ENCODE results near the gene PODXL. TPM values are rescaled to one million over a fixed set of nuclear protein-coding genes. Genes with fewer than 3 reads are reported as not detected.

Gene PODXL
- total and polyA plus RNA-seq, 8 donors, result 23.0 to 71.5 (median 35.9) TPM

DNA sequence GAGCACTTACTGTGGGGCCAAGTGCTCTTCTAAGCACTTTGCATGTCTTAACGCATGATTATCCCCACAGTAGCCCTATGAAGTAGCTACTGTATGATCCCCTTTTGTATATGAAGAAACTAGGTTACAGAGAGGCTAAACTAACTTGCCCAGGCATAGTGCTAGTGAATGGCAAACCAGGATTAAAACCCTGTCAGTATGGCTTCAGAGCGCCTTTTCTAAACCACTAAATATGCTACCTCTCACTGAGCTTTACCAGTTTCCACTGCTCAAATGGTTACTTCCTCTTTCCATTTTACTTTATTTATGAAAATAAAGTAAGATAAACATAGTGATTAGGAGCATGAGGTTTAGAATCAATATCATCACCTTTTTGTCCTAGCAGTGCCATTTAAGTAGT is 73.6 kb downstream of the PODXL start:
- H3K27ac ChIP-seq, result no peak overlapping the region
- intact Hi-C loops (cut with DNase I), result no loop called here
- DNase-seq (no peak), ATAC-seq (no peak), FAIRE-seq (no peak)
- no peaks in the 10 kb centered on the region for H3K9me3 ChIP-seq
- 97 to 98% methylated on average over 2 of the region's 2 CpGs for WGBS, 2 donors
- H3K27me3 ChIP-seq, result no peaks in the 10 kb centered on the region
- no peak overlapping the region for H3K4me3 ChIP-seq
- TF ChIP-seq, protein P1, sequence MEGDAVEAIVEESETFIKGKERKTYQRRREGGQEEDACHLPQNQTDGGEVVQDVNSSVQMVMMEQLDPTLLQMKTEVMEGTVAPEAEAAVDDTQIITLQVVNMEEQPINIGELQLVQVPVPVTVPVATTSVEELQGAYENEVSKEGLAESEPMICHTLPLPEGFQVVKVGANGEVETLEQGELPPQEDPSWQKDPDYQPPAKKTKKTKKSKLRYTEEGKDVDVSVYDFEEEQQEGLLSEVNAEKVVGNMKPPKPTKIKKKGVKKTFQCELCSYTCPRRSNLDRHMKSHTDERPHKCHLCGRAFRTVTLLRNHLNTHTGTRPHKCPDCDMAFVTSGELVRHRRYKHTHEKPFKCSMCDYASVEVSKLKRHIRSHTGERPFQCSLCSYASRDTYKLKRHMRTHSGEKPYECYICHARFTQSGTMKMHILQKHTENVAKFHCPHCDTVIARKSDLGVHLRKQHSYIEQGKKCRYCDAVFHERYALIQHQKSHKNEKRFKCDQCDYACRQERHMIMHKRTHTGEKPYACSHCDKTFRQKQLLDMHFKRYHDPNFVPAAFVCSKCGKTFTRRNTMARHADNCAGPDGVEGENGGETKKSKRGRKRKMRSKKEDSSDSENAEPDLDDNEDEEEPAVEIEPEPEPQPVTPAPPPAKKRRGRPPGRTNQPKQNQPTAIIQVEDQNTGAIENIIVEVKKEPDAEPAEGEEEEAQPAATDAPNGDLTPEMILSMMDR (IDR thresholded peaks at IDR 0.05), result no peak
- H3K4me1 ChIP-seq, result peaks cover 12 to 26% (median 13%) of the 10 kb centered on the region in 3 donors
- H3K36me3 ChIP-seq, result no peaks in the 10 kb centered on the region

DNA sequence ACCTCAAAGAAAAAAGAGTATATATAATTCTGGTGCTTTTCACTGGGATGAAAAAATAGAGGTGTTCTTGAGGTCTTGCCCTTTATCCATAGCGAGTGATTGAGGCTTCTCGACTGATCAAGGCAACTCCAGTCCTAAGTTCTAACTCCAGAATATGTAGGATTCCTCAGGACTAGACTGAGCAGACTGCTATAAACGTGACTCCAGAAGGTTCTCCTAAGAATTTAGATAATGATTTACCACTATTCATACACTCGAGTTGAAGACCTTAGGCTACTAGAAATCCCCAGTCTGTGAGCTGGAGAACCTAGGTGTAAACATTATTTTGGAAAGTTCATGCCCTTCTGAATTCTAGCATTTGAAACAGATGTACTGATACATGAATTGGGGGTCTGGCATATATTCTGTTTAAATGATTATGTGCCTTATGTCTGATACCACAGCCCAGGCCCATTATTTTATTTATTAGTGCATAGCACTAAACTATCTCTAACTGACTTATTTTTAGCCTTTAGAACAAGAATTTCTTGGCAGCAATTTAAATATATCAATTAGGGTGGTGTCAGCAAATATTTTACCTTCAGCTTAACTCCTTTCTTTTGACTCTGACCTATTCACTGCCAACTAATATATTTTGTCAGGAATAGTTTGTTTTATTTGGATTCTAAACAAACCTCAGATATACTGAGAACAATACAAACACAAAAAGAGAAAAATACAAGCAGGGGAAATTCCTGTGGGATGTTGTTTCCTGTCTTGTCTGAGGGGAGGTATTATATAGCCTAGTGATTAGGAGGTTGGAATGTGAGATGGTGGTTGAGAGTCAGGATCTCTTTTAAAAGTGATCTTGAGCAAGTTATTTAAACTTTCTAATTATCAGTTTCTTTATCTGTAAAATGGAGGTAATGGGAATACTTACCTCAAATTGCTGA is 75.8 kb downstream of the PODXL start:
- Histone ChIP-seq H3K9me3 (no peaks in the 10 kb centered on the region), H3K27ac (peak overlapping the region in 2 of 4 donors; percentile 34 to 53), H3K36me3 (no peaks in the 10 kb centered on the region), H3K4me1 (peaks cover 12 to 20% (median 13%) of the 10 kb centered on the region in 3 donors), H3K27me3 (no peaks in the 10 kb centered on the region), H3K4me3 (no peak overlapping the region)
- ATAC-seq (peak; percentile 64 to 94 (median 91)), DNase-seq (no peak), FAIRE-seq (no peak)
- intact Hi-C loops (cut with DNase I), result no loop called here
- TF ChIP-seq, protein P1 (IDR thresholded peaks at IDR 0.05), result no peak
- WGBS, 2 donors, result 15 to 18% methylated on average over 4 of the region's 4 CpGs

DNA sequence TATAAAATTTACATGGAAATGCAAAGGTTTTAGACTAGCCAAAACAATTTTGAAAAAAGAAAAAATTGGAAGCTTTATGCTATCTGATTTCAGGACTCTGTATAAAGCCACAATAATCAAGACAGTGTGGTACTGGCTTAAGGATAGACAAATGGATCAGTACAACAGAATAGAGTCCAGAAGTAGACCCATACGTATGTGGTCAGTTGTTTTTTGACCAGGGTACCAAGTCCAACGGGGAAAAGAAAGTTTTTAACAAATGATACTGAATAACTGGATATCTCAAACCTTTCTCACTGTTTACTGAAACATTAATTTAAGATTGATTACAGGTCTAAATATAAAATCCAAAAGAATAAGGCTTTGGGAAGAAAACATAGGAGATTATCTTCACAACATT is 79.7 kb downstream of the PODXL start:
- H3K27me3 ChIP-seq, result no peaks in the 10 kb centered on the region
- peaks cover 12 to 20% (median 16%) of the 10 kb centered on the region in 3 donors for H3K4me1 ChIP-seq
- ATAC-seq (no peak), DNase-seq (no peak), FAIRE-seq (no peak)
- H3K9me3 ChIP-seq, result no peaks in the 10 kb centered on the region
- H3K27ac ChIP-seq, result no peak overlapping the region
- H3K36me3 ChIP-seq, result no peaks in the 10 kb centered on the region
- TF ChIP-seq, protein P1 (IDR thresholded peaks at IDR 0.05), result no peak
- 53 to 64% methylated on average over 2 of the region's 2 CpGs for WGBS, 2 donors
- intact Hi-C loops (cut with DNase I), result no loop called here
- H3K4me3 ChIP-seq, result no peak overlapping the region

DNA sequence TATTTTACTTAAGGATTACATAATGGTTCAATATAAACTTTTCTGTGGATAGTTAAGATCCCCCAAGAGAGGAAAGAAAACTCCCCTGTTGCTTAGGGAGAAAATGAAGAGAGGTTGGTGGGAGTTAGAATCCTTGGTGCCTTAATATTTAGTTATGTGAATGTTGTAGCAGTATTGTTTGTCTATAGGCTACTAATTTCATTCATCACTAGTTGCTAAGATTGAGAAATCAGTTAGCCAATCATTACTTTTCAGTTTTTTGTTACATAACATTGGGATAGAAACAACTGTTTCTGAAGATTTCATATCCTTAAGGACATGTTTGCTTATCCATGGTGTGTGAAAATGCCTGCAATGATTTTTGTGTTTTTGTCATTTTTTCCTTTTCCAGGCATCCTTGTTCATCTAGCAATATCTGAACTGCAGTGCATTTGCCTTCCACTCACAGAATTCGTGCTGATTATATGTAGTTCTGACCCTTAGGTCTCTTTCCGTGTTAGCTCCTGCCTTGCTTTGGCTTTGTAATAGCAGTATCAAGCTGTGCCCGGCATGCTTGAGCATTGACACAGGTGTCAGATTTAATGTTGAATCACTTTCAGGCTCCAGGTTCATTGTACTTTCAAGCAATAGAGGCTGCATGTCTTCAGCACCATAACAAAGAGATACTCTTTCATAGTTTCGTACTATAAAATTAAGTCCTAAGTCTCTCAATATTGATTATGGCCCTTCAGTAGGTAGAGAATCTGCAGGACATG is 85.0 kb downstream of the PODXL start:
- H3K9me3 ChIP-seq, result no peaks in the 10 kb centered on the region
- H3K36me3 ChIP-seq, result peaks cover 0 to 12% (median 4%) of the 10 kb centered on the region in 3 donors
- ATAC-seq (peak in 1 of 4 donors; percentile 48), DNase-seq (no peak), FAIRE-seq (no peak)
- no peaks in the 10 kb centered on the region for H3K27me3 ChIP-seq
- TF ChIP-seq, protein P1 (IDR thresholded peaks at IDR 0.05), result no peak
- H3K4me3 ChIP-seq, result no peak overlapping the region
- 58% methylated on average over 4 of the region's 4 CpGs for WGBS, 2 donors
- H3K4me1 ChIP-seq, result peaks cover 0 to 3% (median 0%) of the 10 kb centered on the region in 3 donors
- intact Hi-C loops (cut with DNase I), result no loop called here
- no peak overlapping the region for H3K27ac ChIP-seq
